ENCODE measurements around the gene MARCHF9.

MARCHF9 gene

DNA sequence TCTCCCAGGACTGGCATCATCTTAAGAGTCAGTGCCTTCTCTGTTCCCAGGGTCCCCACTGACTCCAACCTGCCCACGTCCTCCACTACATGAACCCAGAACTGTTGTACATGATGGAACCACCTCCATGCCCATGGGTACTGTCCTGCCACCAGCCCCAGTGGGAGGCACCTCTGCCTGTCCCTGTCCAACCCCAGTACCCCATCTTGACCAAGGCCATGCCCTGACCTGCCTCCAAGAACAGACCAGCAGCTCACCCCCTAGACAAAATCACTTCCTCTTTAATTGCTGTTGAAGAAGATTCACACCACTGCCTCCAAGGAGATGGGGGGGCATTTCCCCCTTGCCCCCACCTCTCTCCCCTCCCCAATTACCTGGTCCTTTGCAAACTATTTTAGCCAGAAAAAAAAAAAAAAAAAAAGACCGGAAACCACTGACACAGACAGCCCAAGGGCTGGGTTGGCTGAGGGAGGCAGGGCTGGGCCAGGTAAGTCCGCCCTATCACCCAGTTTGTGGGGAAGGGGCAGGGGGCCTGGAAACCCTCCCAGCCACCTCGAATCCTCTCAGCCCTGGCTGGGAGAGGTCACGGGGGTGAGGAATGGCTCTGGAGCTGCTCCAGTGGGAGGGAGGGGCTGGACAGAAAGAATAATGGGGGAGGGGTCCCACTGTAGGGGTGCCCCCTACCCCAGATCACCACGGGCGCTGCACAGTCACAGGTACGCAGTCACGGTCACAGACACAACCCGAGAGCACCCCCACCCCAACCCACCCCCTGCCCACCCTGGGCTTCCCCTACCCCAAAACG is 29.8 kb upstream of the MARCHF9 start:
- DNase-seq (ENCODE audit: low spot score), result no peak

DNA sequence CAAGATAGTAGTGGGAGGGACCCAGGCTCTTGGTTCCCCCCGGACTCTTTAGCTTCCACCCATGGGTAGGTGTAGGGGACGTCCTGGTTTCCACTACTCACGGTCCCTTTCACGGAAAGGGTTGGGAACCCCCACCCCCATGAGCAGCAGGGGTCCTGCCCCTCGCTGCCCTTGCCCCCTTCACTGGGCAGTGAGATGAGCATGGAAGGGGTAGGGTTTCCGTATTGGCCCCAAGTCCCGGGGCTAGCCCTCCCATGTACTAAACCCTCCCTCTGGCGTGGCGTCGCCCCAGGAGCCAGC is 29.1 kb upstream of the MARCHF9 start:
- no peak for DNase-seq (ENCODE audit: low spot score)

DNA sequence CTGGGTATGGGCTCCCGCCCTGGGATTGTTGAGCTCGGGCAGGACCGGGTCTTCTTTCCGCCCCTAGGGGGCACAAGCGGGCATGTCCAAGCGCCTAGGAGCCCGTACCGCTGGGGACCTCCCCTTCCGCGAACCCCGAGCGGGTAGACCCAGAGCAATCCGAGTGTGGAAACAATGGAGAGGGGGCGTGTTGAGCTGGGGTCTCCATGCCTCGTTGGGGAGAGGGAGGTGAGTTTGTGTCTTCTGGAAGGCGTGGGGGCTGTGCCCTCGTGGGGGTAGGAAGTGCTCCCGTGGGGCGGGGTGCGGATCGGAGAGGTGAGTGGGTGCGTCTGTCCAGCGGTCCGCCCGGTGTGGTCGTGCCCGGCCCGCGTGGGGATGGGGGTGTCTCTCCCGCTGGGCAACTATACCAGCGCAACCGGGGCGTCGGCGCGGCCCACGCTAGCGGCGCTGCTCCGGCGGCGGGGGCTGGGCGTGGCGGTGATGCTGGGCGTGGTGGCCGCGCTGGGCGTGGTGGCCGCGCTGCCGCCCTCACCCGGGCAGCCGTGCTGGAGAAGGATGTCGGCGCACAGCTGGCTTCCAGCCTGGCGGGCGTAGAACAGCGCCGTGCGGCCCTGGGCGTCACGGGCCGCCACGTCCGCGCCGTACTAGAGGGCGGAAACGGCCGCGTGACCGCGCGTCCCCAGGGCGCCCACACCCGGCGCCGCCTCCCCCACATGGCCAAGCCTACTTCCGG is 28.6 kb upstream of the MARCHF9 start:
- DNase-seq (ENCODE audit: low spot score), result no peak

DNA sequence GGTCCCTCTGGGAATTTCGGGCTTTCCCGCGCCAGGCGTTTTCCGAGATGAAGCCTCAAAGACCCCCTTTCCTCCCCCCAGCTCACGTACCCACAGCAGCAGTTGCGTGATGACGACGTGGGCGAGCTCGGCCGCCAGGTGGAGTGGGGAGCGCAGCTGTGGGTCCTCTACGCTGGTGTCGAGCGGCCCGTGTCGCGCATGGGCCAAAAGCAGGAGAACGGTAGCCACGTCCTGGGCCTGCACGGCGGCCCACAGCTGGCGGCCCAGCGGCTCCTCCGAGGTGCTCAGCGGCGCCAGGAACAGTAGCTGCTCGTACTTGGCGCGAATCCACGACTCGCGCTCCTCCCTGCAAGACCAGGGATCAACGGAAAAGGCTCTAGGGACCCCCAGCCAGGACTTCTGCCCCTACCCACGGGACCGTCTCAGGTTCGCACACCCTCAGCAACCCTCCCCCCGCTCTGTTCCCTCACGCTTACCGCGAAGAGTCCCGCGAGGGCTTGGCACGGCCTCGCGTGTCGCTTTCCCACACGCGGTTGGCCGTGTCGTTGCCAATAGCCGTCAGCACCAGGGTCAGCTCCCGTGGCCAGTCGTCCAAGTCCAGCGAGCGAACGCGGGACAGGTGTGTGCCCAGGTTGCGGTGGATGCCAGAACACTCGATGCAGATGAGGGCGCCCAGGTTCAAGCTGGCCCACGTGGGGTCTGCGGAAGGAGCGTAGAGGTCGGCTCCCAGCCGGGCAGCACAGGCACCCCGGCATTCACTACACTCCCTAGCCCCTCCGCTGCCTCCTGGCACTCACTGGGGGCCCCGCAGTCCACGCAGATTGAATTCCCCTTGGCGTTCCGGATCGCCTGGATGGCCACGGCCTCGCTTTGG is 27.8 kb upstream of the MARCHF9 start:
- no peak for DNase-seq (ENCODE audit: low spot score)

DNA sequence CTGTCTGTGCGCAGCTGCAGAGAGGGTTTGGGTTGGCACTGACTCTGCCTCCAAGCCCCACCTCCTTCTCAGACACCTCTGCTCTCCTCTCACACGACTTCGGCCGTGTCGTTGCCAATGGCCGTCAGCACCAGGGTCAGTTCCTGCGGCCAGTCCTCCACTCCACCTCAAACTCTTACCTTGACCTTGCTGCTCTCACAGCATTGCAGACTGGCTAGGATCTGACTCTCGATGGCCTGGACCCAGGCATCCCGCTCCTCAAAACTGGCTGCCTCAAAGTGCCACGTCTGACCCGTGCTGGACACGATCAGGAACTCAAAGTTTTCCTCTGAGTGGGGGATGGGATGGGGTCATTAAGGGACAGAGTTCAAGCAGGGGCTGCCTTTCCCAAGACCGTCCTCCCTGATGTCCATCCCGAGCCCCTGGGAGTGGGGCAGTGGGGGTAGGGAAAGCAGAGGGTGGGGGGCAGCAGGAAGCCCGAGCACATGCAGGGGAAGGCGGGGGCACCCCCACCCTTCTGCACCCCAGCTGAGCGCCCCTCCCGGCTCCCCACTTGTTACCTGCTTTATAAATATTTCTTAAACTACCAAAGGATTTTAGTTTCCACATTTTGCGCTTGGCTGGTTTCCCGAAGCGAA is 27.0 kb upstream of the MARCHF9 start:
- no peak for DNase-seq (ENCODE audit: low spot score)

DNA sequence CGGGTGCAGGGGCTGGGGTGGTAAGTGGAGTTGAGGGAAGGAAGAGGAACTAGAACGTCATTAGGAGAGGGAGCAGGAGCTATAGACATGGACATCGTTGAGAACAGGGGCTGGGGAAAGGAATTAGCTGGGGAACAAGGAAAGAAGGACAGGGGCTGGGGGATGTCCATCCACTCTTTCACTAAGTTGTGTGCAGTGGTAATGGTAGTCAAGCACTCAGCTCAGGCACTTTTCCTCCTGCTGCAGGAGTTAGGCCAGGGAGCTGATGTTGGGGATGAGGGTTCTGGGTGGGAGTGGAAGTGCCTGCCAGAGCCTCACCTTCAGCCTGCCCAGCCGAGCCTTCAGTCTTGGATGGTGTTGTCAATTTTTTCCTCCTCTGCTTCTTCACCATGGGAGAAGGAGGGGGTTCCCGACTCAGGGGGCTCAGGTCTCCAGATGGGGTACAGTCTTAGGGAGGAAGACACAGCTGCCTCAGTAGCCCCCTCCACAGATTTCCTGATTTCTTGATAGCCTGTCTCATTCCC is 25.5 kb upstream of the MARCHF9 start:
- DNase-seq (ENCODE audit: low spot score), result no peak

DNA sequence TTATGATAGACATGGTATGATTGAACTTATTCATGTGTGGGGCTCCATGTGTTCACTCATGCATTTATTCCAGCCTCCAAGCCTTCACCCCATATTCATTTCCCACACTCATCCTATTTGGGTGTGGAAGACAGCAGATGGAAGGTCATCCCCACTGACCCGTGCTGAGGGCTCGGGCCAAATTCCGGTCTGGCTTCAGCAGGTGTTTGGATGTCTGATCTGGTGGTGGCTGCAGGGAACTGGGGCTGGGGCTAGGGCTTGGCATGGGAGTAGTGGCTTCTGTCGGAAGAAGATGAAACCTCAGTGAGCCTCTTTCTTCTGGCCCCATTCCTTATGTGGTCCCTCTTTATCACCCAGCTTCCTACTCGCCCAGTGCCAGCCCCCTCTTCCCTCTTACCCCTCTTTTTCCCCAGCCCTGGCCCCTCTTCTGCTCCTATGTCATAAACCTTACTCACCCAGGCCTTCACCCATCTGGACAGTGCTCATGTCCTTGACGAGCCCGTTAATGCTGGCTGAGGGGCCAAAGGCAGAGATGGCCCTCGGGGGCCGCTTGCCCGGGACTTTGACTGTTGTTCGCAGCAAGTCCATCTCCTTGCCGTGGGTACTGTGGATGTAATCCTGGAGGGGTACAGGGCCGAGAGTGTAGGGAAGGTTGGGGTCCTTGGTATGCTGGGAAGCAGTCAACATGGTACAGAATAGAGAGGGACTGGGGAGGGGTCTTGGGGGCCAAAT is 24.4 kb upstream of the MARCHF9 start:
- no peak for DNase-seq (ENCODE audit: low spot score)

DNA sequence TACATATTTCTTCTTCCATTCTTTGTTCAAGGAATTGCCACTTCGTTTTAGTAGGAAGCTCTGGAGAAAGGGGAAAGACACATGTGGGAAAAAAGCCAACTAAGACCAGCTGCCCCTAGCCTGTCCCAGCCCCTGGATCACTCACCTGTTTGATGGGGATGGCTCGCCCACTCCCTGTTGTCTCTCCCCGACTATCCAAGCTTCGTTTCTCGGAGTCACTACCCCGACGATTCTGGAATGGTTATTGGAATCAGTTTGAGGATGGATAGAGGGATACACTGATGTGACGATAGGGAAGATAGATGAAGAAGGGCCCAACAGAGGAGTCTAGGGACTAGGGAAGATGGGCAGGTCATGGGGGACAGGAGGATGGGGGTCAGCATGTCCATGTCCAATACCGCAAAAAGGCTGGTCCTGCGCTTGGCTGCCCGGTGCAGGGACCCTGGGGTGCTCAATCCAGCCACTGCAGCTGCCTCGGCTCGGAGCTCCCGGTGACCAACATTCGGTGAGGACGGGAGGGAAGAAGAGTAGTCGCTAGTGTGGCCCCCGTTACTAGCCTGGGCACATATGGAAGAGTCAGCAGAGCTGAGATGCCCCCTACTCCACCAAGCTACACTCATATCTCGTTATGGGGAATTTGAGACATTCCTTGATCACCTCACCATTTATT is 23.4 kb upstream of the MARCHF9 start:
- DNase-seq (ENCODE audit: low spot score), result no peak

DNA sequence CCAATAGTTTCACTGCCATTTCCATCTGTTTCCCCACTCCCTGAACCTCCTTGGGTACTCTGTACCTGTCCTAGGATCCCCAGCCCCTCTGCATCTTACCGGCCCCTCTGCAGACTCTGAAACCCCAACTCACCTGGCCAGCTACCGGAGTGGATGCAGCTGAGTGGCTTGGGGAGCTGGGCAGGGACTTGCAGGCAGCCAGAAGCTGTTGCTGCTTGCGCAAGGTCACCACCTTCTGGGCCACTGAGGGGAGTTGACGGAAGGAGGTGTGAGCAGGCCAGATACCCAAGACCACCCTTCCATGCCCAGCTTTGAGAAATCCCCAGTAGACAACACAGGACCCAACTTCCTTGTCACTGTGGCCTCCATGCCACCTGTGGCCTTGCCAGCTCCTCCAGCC is 22.6 kb upstream of the MARCHF9 start:
- no peak for DNase-seq (ENCODE audit: low spot score)

DNA sequence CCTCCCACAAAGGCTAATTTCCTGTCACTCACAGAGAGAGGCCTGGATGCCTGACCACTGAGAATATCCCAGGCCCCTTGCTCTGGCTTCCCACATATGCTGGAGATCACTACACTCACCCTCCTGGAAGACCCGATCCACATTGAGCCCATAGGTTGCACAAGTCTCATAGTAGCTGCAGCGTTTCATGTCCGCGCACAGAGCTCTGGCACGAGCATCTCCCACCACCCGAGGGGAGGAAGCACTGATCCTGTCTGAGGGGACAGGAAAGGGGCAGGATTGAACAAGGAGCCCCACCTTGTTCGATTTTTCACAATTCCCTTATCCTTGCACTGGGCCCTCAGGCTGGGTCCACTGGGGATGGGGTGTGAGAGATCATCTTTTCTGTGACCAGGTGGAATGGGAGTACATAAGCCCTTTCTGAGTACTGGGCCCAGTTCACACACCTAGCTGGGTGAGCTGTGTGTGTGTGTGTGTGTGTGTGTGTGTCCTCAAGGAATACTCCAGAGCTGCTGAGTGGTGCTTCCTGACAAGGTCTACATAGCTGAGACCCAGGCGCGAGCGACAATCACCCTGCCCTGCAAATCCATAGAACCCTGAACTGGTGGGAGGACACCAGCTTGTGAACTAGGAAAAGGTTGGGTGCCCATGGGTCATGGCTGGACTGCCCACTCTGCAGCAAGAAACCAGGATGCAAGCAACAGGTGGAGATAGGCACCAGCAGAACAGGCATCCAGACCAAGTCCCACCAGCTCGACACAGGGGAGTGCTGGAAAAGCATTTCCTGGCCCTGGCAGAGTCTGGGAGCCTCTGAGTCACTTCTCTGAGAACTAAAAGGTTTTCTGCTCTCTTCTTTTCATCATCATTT is 21.9 kb upstream of the MARCHF9 start:
- DNase-seq (ENCODE audit: low spot score), result no peak

DNA sequence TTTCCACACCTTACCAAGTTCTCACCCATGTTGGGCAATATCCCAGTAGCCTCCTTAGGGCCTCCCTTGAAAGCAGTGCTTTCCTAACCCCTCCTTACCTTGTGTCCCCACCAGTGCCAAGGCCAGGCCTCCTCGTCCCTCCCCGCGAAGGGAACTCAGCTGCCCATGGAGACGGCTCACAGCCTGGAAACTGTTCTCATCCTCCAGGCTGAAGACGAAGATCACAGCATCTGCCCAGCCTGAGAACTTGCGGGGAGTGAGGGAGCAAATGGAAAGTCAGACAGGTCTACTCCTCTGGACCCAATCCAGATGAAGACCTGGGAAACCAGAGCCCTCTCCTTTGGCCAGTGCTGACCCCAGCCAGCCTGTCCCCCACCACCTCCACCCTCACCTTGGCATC is 21.0 kb upstream of the MARCHF9 start:
- DNase-seq (ENCODE audit: low spot score), result no peak

DNA sequence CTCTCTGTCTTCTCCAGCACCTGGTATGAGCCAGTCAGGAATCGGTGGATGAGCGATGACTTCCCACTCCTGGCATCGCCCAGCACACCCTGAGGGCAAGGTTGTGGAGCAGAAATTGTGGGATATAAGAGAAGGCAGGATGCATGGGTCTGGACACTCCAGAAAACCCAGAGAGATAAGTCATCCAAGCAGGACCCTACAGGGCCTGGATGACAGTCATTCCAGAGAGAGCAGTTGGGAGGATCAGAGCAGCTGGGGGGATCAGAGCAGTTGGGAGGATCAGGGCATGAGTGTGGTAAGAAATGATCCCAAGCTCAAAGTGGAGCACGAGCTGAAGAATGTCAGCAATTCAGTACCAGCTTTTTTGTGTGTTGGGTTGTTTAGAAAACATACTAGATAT is 20.3 kb upstream of the MARCHF9 start:
- no peak for DNase-seq (ENCODE audit: low spot score)

DNA sequence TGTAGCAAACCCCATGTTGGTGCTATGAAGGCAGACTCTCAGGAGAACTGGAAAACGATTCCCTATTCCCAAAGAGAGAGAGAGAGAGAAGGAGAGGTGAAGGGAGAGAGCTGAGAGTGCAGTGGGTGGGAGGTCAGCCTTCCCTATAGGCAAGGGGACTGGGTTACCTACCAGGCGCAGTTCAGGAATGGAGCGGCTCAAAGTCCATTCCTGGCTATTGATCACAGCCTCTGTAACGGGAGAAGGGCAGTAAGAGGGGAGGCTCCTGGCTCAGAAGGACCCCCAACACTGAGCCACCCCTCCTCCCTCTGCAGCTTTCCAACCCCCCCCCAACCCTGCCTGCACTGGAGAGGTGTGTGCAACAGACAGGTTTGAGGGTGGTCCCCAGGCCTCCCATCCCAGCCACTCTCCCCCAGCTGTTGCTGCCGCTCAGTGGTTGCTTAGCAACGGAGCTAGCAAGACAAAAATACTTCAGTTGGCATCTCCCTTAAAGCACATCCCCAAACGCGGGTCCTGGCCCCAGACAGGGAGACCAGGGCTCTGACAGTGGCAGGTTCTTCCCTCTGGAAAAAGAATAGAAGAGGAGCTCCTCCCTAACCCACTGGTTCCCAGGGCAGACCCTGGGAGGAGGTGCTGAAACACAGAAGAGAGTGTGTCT is 19.6 kb upstream of the MARCHF9 start:
- no peak for DNase-seq (ENCODE audit: low spot score)

DNA sequence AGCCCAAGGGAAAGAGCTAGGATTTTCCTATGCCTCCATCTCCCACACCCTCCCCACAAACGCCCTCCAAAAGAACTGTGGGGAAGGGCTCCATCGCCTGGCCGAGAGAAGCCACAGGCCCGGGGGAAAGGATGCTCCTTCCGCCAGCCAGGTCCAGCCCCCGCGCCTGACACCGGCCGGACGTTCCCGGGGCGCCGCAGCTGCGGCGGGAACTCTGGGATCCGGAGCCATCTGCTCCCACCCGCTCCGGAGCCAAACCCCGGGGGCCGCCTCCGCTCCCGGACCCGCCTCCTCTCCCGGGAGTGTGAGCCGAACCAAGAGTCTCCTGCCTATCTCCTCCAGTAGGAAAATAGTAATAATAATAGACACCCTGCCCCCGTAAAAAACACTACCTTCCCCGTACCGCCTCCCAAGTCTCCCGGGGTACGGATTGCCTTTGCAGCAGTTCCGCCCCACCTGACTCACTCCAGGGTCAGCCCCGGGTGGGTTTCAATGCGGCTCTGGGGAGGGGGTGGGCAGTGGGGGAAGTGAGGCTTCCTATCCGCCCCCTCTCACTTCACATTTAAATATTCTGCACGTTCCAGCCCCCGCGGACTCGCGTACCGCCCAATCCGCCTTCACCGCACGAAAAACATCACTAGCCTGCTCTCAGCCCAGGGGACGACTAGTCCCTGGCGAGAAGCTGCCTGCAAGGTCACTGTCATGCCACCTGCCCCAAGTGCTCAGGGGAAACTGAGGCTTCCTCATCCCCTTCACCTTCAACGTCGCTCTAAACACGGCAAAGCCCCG is 18.8 kb upstream of the MARCHF9 start:
- no peak for DNase-seq (ENCODE audit: low spot score)

DNA sequence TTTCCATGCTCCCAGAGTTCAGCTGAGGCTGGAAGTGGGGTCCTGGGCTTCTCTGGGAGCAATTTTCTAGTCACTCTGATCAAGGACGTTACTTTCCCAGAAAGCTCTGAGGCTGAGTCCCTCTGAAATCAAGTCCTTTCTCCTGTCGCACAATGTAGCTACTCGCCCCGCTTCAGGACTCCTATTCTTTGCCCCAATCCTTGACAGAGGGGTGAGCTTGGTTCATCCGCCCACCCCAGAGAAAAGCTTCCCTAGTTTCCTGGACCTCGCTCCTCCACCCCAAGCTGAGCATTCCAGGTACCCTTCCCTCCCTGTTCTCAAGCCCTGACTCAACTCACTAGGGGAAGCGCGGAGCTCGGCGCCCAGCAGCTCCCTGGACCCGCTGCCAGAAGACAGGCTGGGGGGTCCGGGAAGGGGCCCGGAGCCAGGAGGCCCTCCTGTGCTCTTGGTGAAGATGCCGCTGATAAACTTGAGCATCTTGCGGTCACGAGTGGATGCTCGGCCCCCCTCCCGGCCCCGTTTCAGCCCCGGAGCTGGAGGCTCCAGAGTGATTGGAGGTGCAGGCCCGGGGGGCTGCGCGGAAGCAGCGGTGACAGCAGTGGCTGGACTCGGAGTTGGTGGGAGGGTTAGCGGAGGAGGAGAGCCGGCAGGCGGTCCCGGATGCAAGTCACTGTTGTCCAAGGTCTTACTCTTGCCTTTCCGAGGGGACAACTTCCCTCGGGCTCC is 18.0 kb upstream of the MARCHF9 start:
- DNase-seq (ENCODE audit: low spot score), result no peak

DNA sequence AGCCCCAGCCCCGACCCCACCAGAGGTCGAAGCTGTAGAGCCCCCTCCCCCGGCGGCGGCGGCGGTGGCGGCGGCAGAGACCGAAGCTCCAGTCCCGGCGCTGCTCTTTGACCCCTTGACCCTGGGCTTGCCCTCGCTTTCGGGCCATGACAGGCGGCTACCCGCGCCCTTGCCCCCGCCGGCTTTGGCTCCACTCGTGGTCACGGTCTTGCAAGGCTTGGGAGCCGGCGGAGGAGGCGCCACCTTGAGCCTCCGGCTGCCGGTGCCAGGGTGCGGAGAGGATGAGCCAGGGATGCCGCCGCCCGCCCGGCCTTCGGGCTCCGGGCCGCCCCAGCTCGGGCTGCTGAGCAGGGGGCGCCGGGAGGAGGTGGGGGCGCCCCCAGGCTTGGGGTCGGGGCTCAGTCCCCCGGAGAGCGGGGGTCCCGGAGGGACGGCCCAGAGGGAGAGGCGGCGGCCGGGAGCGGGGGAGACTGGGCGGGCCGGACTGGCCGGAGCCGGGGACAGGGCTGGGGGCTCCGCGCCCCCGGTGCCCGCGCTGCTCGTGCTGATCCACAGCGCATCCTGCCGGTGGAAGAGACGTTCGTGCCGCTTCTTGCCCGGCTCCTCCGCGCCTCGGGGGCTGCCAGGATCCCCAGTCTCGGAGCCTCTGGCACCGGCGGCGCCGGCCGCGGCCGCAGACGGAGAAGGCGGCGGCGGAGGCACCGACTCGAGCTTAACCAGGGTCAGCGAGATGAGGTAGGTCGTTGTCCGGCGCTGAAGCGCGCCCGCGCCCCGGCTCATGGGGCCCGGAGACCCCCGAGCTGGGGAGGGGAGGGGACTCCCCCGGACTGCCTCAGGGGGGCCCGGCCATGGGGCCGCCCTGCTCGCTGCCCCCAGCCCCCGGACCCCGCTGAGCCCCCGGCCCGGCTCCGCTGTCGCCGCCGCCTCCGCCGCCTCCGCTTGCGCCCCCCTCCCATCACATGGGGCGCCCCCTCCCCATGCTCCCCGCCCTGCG is 17.1 kb upstream of the MARCHF9 start:
- DNase-seq (ENCODE audit: low spot score), result no peak

All from putamen (tissue), 1 donor.